HG03354 (cell line): ENCODE data around the gene TCTN3.
"Not testable (repeated sequence)": the region's sequence is repeated elsewhere in the genome, so short reads cannot be mapped to it uniquely, and the experiment has no call there.

Source experiments
- ATAC-seq: cut with Tn5 transposase; IDR thresholded peaks from one replicate; pipeline ENCODE4 v1.9.1; 2021; ENCODE audit warnings: mild to moderate bottlenecking; ENCODE audit not compliant: unreplicated experiment, poor library complexity, severe bottlenecking

The TCTN3 gene

DNA sequence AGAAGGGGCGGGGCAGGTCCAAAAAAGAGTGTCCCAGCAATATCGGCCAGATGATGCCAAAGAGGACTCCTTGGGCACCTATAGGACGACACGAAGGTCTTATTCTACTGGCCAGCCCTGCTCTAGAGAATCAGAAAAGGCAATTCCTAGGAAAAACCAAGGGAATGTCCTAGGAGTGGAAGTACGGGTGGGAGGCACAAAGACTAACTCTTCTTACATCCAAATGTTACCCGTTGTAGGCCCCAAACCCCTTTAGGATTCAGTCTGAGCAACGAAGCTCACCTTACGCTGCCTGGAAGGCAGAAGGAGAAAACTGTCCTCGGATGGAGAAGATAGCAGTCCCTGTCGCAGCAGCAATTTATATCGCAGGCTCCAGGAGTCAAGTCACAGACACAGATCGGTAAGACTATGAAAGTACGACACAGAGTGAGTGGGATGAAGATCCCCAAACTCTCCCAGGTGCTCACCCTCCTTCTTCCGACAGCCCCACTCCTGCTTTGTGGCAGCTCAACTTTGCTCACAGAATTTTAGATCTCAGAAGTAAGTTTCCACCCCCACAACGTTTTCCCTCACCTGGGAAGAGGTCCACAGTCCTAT, 558 bp downstream of the TCTN3 start:
- ATAC-seq: no peak

DNA sequence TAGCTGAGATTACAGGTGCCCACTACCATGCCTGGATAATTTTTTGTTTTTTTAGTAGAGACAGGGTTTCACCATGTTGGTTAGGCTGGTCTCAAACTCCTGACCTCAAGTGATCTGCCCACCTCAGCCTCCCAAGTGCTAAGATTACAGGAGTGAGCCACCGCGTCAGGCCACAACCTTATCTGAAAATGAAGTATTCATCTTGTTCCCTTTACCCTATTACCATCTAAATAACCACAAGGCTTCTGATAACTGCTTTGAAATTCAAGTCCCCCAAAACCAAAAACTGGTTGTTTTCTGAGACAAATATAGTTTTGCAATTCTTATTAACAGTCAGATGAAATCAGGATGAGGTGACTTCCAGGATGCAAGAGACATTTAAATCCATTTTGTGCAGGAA, 2.4 kb downstream of the TCTN3 start:
- no peak for ATAC-seq

DNA sequence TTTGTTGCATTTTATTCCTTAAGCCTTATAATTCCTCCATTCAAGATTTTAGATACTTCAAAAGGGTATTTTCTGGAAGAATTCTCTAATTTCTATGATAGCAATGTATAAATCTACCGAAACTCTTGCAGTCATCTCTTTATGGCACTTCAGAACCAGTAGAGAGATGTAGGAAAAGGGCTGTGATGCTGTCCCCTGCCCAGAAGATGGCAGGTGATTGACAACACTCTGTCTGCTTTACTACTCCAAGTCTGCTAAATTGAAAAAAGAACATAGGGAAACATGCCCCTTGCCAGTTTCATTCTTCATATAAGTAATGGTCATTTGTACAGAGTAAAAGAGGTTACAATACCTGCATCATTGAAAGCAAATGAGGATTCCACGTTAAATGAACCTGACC, 5.1 kb downstream of the TCTN3 start:
- ATAC-seq: no peak

DNA sequence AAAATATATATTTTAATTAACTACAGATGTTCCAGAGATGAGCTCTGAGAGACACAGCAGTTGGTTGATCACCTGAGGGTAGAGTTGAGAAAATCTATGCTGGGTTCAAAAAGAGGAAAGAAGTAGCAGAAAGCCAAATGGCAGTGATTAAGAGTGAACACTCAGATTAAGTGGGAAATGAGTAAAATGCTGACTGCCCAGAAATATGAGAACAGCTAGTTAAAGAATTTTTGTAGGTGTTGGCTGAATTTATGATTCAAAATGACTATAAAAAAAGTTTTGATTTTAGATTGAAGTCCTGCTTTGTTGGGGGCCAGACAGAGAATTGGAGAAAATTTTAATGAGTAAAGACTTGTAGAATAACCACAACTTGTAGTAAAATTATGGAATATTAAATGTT, 9.8 kb downstream of the TCTN3 start:
- no peak for ATAC-seq

DNA sequence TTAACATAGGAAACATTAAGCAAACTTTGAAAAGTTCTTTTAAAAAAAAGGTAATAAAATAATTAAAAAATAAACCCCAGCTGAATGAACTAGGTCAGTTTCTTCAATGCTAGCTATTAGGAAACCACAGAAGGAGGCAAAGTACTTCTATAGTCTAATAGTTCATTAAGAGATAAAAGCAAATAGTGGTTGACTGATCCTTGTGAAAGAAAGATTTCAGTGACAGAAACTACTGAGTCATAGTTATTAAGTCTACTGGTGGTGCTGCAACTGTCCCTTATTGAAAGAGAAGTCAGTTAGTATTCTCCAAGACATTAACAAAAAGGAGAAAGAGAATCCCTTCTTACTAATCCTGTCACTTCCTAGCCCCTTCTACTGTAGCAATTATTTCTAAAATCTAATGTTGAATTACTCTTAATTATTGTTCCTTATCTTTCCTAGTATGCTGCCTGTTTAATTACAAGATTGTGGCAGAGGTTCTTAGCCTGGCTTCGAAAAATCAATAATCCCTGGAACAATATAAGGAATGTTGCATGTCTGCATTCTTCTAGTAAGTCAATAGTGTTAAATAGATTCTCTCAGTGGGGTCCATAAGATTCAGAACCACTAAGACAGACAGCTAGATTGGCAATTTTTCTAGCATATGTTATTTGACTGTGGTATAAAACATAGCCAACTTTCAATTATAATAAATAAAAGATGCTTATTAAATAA, 18.2 kb downstream of the TCTN3 start:
- ATAC-seq: no peak

- no peak for ATAC-seq
These were observed 19.1 kb downstream of the TCTN3 start for GRCh38 chr10:95674643-95675042.

- ATAC-seq: not testable (repeated sequence)
These were observed 21.1 kb downstream of the TCTN3 start for GRCh38 chr10:95672641-95673040.

DNA sequence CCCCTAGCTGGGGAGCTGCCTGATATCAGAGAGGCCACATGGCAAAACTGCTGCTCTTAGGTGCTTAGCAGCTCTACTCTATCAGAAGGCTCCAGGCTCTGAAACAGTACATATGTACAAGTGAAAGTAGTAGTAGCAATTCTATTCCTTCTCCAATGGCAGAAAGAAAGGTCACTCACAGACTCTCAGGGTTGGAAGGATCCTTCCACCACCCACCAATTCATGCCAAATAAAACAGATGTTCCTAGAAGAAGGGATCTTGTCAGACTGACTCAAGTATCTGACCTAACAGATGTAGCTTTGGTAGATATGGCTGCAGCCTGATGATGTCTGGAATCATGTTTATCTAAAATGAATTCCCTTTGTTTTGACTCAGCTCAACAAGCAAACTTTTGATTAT, 29.2 kb downstream of the TCTN3 start:
- no peak for ATAC-seq

GRCh38 chr10:95663496-95663895, 30.2 kb downstream of the TCTN3 start:
- no peak for ATAC-seq

DNA sequence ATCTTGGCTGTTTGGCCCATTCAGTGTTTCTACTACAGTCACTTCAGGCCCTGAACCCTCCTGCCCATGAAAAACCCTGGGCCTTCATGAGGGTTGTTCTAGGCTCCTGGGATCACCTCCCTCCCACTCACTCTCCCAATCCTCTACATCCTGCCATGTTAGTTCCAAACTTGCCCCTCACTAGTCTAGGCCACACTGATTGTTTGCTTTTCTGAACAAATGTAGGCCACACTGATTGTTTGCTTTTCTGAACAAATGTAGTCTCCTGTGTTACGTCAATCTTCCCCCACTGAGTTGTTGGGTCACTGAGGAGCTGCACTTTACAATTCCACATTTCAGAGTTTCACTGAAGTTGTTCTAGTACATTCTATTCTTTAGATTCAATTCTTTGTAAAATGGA, 31.9 kb downstream of the TCTN3 start:
- no peak for ATAC-seq

DNA sequence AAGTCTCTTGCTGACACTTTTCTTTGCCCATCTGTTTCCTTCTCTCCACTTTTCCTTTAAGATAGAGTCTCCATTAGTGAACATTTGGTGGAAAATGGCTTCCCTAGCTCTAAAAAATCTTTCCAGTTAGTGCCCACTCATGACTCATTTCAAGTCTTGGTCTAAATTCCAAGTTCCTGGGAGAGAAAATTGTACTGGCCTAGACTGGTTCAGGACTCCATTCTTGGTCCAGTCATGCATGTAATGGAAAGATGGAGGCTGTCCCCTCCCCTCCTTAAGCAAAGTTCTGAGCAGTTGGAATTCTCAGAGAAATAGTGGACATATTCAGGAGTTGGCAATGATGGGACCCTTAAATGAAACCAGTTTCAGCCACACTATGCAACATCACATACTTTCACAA, 33.4 kb downstream of the TCTN3 start:
- no peak for ATAC-seq

- no peak for ATAC-seq
These were observed 36.5 kb downstream of the TCTN3 start for GRCh38 chr10:95657250-95657649.

DNA sequence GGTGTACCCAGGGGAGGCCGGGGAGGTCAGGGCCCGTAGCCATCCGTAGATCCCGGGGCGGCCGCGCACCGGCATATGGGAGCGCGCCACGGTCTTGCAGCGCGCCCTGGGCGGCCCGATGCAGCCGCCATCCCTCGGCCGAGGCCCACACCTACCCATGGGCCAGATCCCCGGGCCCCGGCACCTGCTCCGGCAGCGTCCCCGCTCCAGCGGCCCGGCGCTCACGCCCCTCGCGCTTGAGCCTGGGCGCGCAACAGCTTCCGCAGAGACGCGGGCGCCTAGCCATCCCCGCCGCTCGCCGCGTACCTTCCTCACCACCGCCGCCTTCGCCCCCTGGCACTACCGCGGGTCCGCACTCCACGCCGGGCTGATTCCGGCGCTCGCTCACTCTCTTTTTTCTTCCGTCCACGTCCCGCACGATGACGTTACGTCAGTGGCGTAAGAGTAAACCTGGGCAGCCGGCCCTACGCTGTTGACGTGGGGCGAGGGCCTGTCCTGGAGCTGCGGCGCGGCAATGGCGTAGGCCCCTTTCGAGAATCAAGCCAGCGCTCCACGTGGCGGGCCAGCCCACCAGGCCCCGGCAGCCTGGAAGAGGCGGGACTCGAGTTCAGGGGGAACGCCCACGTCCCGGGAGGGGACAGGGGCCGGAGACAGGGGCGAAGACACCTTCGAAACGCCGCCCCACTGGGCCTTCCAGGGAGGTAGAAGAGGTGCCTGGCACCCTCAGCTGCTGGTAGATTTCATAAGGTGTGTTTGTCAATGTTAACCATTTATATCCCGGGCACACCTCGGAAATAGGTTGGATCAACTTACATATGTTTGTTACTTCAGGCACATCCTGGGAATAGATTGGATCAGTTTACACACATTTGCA, 37.2 kb downstream of the TCTN3 start, which contains the start of gene ALDH18A1:
TSS of gene ALDH18A1 (minus strand) at position 421 of the 874 bp plus-strand sequence. CDS start 3,334 bp downstream, outside the sequence.
- ATAC-seq: peak; percentile 92

GRCh38 chr10:95655571-95656290, 38.0 kb downstream of the TCTN3 start:
- peak; percentile 21 for ATAC-seq

- no peak for ATAC-seq
These were observed 39.8 kb downstream of the TCTN3 start for GRCh38 chr10:95653895-95654294.

DNA sequence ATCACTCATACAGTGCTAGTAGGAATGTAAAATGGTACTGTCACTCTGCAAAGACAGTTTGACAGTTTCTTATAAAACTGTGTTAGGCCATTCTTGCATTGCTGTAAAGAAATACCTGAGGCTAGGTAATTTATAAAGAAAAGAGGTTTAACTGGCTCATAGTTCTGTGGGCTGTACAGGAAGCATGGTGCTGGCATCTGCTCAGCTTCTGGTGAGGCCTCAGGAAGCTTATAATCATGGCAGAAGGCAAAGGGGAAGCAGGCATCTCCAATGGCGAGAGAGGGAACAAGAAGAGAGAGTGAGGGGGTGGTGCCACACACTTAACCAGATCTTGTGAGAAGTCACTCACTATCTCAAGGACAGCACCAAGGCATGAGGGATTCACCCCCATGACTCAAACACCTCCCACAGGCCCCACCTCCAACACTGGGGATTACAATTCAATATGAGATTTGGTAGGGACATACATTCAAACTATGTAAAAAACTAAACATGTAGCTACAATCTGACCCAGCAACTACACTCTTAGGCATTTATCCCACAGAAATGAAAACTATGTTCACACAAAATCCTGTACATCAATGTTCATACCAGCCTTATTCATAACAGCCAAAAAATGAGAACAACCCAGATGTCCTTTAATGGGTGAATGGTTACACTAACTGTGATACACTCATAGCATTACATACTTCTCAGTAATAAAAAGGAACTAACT, 42.2 kb downstream of the TCTN3 start:
- ATAC-seq: no peak

- ATAC-seq: no peak
These were observed 43.5 kb downstream of the TCTN3 start for GRCh38 chr10:95650232-95650631.

DNA sequence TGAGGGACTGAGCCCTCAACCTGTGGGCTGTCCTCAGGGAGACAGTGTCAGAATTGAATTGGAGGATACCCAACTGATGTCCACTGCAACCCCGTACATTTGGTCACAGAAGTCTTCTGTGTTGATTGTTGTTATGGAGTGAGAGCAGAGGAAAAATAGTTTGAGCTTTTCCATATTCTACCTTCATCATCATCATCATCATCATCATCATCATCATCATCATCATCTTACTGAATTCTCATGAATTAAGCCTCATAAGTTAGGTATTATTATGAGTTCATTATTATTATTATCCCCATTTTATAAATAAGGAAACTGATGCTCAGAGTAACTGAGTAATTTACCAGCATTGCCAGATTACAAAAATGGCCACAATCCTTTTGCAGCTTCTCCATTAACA, 45.6 kb downstream of the TCTN3 start:
- ATAC-seq: no peak

DNA sequence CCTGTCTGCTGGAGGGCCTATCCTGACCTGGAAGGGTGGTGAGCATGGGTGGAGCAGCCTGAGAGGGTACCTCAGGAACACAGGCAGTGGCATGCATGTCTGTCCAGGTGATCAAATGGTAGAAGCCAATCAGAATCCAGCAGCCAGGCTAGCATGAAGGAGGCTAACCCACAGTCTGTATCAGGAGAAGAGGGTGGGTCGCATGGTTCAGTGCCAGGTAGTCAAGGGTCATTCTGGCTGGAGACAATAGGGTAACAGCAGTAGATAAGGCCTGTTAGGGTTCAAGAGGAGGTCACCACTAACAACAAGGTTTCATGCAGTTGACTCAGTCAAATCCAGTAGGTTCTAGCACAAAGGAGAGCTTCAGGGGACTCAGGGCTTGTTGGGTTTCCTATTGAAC, 47.6 kb downstream of the TCTN3 start:
- no peak for ATAC-seq
